ENCODE measurements around the gene FYTTD1. TPM values are rescaled to one million over a fixed set of nuclear protein-coding genes. Genes with fewer than 3 reads are reported as not detected.
"Not testable (repeated sequence)": the region's sequence is repeated elsewhere in the genome, so short reads cannot be mapped to it uniquely, and the experiment has no call there.

The FYTTD1 gene
- total and polyA plus RNA-seq, 4 donors: 12.1 to 90.2 (median 29.2) TPM

- WGBS, 2 donors: 95 to 98% methylated on average over 7 of the region's 7 CpGs
- Histone ChIP-seq H3K27me3 (ENCODE audit: control insufficient read depth in 3 of 3, insufficient read depth in 3 of 3, low read length in 2 of 3) (no peaks in the 10 kb centered on the region), H3K9ac (ENCODE audit: insufficient read depth in 1 of 2, low read length in 2 of 2) (no peak overlapping the region), H3K4me1 (ENCODE audit: control insufficient read depth in 5 of 5, insufficient read depth in 5 of 5, low read length in 5 of 5) (no peaks in the 10 kb centered on the region), H3K9me3 (ENCODE audit: control insufficient read depth in 4 of 4, insufficient read depth in 3 of 4, low read length in 3 of 4) (peaks cover 0 to 1% (median 0%) of the 10 kb centered on the region in 4 donors), H3K36me3 (ENCODE audit: control insufficient read depth in 4 of 4, insufficient read depth in 4 of 4, low read length in 4 of 4) (peaks cover 10 to 20% (median 13%) of the 10 kb centered on the region in 4 donors), H3K27ac (ENCODE audit: low read depth in 1 of 2, low read length in 1 of 2) (no peak overlapping the region), H3K4me3 (no peak overlapping the region)
- ATAC-seq (ENCODE audit: insufficient read depth, low FRiP score) (no peak), DNase-seq (no peak)
- no peak for TF ChIP-seq CTCF (IDR thresholded peaks at IDR 0.05; ENCODE audit: control extremely low read depth, extremely low read depth)
Observed at GRCh38 chr3:197706658-197707057, 43.0 kb upstream of the FYTTD1 start.

DNA sequence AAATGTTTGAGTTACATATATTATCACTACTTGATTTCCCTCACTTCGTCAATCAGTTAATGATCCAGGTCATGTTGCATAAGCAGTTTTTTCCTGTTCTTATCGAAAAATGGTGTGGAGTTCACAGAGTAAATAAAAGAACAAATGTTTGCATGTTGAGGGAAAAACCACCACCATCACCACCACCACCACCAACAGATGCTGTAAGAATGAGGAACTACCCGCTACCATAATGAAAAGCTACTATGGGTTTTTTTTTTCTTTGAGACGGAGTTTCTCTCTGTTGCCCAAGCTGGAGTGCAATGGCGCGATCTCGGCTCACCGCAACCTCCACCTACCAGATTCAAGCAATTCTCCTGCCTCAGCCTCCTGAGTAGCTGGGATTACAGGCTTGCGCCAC is 40.5 kb upstream of the FYTTD1 start:
- WGBS, 2 donors: 57 to 82% methylated on average over 9 of the region's 9 CpGs
- no peak overlapping the region for H3K4me3 ChIP-seq
- no peak overlapping the region for H3K27ac ChIP-seq (ENCODE audit: low read depth in 1 of 2, low read length in 1 of 2)
- no peak for TF ChIP-seq CTCF (IDR thresholded peaks at IDR 0.05; ENCODE audit: control extremely low read depth, extremely low read depth)
- peaks cover 0 to 4% (median 0%) of the 10 kb centered on the region in 5 donors for H3K4me1 ChIP-seq (ENCODE audit: control insufficient read depth in 5 of 5, insufficient read depth in 5 of 5, low read length in 5 of 5)
- H3K9me3 ChIP-seq (ENCODE audit: control insufficient read depth in 4 of 4, insufficient read depth in 3 of 4, low read length in 3 of 4): peaks cover 0 to 1% (median 0%) of the 10 kb centered on the region in 4 donors
- peaks cover 0 to 8% (median 4%) of the 10 kb centered on the region in 4 donors for H3K36me3 ChIP-seq (ENCODE audit: control insufficient read depth in 4 of 4, insufficient read depth in 4 of 4, low read length in 4 of 4)
- ATAC-seq (ENCODE audit: insufficient read depth, low FRiP score) (no peak), DNase-seq (no peak)
- H3K27me3 ChIP-seq (ENCODE audit: control insufficient read depth in 3 of 3, insufficient read depth in 3 of 3, low read length in 2 of 3): no peaks in the 10 kb centered on the region
- no peak overlapping the region for H3K9ac ChIP-seq (ENCODE audit: insufficient read depth in 1 of 2, low read length in 2 of 2)

DNA sequence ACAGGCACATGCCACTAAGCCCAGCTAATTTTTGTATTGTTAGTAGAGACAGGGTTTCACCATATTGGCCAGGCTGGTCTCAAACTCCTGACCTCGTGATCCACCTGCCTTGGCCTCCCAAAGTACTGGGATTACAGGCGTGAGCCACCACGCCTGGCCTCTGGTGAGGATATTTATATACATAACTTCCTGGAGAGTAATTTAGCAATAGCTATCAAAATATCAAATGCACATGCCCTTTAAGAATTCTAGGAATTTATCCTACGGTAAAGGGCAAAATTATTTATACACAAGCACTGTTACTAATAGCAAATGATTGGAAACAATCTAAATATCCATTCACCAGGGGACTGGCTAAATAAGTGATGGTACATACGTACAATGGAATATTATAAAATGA is 38.7 kb upstream of the FYTTD1 start:
- H3K9me3 ChIP-seq (ENCODE audit: control insufficient read depth in 4 of 4, insufficient read depth in 3 of 4, low read length in 3 of 4); ATAC-seq (ENCODE audit: insufficient read depth, low FRiP score); DNase-seq; H3K4me1 ChIP-seq (ENCODE audit: control insufficient read depth in 5 of 5, insufficient read depth in 5 of 5, low read length in 5 of 5); H3K27ac ChIP-seq (ENCODE audit: low read depth in 1 of 2, low read length in 1 of 2); H3K9ac ChIP-seq (ENCODE audit: insufficient read depth in 1 of 2, low read length in 2 of 2); H3K27me3 ChIP-seq (ENCODE audit: control insufficient read depth in 3 of 3, insufficient read depth in 3 of 3, low read length in 2 of 3); H3K36me3 ChIP-seq (ENCODE audit: control insufficient read depth in 4 of 4, insufficient read depth in 4 of 4, low read length in 4 of 4); H3K4me3 ChIP-seq: not testable (repeated sequence)
- 85 to 89% methylated on average over 5 of the region's 5 CpGs for WGBS, 2 donors

DNA sequence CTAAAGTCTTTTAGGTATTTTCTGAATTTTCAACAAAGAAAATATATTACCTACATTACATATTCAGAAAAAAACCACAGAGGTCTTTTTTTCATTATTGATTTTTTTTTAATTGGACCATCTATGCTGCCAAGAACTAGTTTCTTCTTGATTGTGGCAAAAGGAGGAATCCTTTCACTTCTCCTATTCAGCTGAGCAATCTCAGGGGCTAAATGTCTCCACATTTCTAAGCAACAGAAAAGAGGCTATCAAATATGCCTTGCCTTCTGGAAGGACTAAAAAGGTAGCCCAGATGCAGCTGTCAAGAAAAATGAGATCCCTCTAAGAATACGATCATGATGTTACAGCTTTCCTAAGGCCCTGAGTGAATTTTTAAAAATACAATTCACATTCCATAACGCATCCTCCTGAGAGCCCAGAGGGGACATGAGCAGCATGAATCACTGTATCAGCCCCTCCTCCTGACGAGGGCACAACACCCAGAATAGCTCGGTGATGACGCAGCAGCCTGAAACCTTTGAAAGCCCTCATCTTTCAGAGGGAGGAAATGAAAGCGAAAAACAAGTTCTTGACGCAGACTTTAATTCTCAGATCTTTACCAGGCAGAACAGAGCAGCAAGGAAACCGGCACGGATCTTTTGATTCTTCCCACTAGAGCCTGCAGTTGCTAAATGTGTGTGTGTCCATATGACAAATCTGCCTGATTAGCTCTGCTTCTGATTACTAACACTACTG is 37.5 kb upstream of the FYTTD1 start:
- Histone ChIP-seq H3K4me1 (ENCODE audit: control insufficient read depth in 5 of 5, insufficient read depth in 5 of 5, low read length in 5 of 5) (peaks cover 0 to 4% (median 0%) of the 10 kb centered on the region in 5 donors), H3K4me3 (no peak overlapping the region), H3K9ac (ENCODE audit: insufficient read depth in 1 of 2, low read length in 2 of 2) (peak overlapping the region; percentile 61 to 66), H3K27ac (ENCODE audit: low read depth in 1 of 2, low read length in 1 of 2) (peak overlapping the region; percentile 97 to 98), H3K9me3 (ENCODE audit: control insufficient read depth in 4 of 4, insufficient read depth in 3 of 4, low read length in 3 of 4) (no peaks in the 10 kb centered on the region), H3K36me3 (ENCODE audit: control insufficient read depth in 4 of 4, insufficient read depth in 4 of 4, low read length in 4 of 4) (peaks cover 0 to 9% (median under 1%) of the 10 kb centered on the region in 4 donors), H3K27me3 (ENCODE audit: control insufficient read depth in 3 of 3, insufficient read depth in 3 of 3, low read length in 2 of 3) (no peaks in the 10 kb centered on the region)
- no peak for TF ChIP-seq CTCF (IDR thresholded peaks at IDR 0.05; ENCODE audit: control extremely low read depth, extremely low read depth)
- 1% methylated on average over 9 of the region's 9 CpGs for WGBS, 2 donors
- peak; percentile 79 to 89 (median 85) for DNase-seq
- ATAC-seq (ENCODE audit: insufficient read depth, low FRiP score): peak; percentile 99

All from lung (tissue), 12 donors.